Measurements from ENCODE around the gene SPATS2.
"Not testable (repeated sequence)": the region's sequence is repeated elsewhere in the genome, so short reads cannot be mapped to it uniquely, and the experiment has no call there.

The SPATS2 gene

DNA sequence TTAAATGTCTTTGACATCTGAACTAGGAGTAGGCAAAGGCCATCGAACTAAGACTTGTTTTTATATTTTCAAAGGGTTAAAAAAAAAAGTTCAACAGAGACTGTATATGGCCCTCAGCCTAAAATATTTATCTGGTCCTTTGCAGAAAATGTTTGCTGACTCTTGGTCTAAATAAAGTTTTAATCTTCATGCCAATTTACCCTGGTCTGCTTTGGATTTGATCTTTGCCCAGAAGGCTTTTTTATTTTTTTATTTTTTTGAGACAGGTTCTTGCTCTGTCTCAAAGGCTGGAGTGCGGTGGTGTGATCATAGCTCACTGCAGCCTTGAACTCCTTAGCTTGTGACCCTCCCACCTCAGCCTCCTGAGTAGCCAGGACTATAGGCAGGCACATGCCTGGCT is 47.1 kb downstream of the SPATS2 start:
- no peak for DNase-seq

DNA sequence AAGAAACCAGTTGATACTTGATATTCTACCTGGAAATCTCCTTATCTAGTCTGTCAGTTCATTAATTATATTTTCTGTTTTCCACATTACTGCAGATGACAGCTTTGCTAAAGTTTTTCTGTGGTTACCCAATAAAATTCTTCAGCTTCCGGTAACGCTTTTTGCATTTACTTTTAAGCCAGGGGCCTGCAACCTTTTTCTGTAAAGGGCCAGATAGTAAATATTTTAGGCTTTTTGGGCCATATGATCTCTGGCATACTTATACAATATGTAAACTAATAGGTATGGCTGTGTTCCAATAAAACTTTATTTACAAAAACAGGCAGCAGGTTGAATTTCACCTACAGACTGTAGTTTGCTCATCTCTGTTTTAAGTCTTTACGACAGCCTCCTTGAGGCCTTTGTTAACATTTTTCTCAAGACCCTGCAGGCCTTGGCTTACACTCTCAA is 48.3 kb downstream of the SPATS2 start:
- no peak for DNase-seq

DNA sequence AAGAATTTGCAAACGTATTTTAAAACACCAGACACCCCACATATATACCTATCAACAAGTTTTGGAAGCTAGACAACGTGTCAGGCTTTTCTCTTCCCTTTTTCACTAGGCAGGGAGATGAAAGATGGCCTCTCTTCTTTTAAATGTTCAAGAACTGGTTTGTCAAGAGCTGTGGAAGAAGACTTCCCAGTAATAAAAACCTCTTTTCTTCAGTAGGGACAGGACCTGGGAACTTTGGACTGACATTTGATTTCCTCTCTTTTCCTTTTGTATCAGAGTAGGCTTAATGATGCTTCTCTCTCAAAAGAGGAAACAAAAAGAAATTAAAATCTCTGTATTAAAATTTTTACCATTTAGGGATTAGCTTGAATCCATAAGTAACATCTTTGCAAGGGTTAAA is 49.6 kb downstream of the SPATS2 start:
- no peak for DNase-seq

DNA sequence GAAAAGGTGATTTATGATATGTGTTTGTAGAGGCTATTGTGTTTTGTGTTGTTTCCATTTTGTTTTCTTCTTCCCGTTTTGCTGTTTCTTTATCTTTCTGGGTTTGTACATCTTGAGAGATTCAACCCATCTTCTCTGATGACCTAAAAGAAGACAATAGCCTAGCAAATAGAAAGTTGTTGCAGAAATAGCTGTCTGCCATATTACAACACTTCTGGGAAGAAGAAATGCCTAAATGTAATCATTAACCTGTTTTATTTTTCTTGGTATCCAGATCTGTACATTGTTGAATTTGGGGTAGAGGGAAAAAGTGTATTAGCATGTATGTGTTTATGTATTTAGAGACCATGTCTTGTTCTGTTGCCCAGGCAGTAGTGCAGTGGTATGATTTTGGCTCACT is 50.3 kb downstream of the SPATS2 start:
- no peak for DNase-seq

DNA sequence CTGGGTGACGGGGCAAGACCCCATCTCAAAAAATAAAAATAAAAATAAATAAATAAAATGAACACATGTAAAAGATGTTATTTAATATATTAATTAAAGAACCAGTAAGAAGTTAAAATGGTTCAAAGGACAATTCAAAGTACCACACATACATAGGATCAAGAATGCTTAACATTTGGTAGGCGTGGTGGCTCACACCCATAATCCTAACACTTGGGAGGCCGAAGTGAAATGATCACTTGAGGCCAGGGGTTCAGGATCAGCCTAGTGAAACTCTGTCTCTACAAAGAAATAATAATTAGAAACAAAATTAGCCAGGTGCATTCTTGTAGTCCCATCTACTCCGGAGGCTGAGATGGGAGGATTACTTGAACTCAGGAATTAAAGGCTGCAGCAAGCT is 53.3 kb downstream of the SPATS2 start:
- no peak for DNase-seq

DNA sequence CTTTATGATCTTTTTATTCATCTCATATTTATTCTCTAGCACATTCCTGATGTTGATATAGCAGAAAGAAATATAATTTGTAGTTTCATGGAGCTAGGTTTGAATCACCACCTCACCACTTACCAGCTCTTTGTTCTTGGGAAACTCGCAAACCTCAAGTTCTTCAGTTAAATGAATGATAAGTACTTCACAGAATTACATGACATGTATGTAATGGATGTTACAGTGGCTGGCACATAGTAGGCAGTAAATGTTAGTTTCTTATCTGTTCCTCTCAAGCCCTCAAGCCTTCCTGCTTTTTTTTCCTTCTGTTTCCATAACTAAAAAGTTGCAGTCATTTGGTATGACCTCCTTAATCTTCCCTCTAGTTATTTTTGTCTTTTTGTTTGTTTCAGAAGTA is 54.9 kb downstream of the SPATS2 start:
- DNase-seq: no peak

DNA sequence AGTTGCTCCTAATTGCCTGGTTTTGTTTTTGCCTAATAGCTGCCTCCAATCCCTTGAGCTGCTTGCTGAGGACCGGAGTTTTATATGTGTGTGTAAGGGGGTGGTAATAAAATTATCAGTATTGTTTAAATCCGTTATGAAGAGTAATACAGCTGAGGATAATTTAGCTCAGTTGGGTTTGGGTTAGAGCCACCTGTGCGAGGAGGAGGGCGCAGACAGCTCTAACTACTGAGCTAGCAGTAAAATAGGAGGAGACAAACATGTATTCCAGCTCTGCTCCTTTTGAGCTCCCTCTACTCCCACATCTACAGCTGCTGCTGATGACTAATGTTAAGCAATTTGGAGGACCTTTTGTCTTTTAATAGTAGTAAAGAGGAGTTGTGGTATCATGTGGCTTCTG is 61.5 kb downstream of the SPATS2 start:
- DNase-seq: no peak

DNA sequence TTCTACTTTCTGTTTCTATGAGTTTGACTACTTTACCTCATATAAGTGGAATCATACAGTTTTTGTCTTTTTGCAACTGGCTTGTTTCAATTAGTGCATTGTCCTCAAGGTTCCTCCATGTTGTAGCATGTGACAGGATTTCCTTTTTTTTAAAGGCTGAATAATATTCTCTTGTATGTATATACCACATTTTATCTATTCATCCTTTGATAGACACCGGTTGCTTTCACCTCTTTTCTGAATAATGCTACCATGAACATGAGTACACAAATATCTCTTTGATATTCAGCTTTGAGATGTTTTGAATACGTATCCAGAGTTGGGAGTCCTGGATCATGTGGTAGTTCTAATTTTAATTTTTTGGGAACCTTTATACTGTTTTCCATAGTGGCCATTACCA is 65.4 kb downstream of the SPATS2 start:
- DNase-seq: no peak

DNA sequence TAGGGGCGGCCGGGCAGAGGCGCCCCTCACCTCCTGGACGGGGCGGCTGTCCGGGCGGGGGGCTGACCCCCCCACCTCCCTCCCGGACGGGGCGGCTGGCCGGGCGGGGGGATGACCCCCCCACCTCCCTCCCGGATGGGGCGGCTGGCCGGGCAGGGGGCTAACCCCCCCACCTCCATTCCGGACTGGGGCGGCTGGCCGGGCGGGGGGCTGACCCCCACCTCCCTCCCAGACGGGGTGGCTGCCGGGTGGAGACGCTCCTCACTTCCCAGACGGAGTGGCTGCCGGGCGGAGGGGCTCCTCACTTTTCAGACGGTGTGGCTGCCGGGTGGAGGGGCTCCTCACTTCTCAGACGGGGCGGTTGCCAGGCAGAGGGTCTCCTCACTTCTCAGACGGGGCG is 69.5 kb downstream of the SPATS2 start:
- not testable (repeated sequence) for DNase-seq

DNA sequence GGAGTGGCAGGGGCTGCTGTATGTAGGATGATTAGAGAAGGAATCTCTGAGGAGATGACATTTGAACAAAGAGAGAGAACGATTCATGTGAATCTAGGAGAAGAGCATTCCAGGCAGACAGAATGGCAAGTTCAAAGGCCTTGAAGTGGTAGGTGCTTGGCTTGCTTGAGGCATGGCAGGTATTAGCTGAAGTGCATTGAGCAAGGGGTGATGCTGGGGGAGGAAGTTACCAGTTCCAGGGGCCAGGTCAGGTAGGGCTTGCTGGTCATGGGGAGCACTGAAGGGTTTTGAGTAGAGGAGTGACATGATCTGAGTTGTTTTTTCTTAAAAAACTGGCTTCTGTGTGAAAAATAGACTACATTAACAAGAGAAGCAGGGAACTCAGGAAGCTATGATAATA is 71.8 kb downstream of the SPATS2 start:
- no peak for DNase-seq

DNA sequence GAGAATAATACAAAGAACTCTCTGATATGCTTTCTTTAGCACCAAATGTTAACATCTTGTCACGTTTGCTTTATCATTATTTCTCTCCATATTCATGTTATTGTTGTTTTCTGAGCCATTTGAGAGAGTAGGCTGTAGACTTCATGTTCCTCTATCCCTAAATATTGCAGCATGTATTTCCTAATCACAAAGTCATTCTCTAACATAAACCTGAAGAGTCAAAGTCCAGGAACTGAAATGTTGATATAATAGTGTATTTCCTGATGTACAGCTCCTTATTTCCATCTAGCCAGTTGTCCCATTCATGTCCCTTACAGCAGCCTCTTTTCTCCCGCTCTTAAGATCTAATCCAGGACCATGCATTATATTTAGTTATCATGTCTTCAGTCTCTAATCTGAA is 72.8 kb downstream of the SPATS2 start:
- DNase-seq: no peak

DNA sequence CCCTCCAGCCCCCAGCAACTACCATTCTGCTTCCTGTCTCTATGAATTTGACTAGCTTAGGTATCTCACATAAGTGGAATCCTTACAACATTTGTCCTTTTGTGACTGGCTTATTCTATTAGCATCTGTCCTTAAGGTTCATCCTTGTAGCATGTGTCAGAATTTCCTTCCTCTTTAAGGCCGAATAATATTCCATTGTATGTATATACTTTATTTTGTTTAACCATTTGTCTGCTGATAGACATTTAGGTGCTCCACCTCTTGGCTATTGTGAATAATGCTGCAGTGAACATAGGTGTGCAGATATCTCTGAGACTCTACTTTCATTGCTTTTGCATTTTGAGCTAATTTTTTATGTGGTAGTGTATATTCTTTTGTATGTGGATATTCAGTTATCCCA is 75.7 kb downstream of the SPATS2 start:
- no peak for DNase-seq

DNA sequence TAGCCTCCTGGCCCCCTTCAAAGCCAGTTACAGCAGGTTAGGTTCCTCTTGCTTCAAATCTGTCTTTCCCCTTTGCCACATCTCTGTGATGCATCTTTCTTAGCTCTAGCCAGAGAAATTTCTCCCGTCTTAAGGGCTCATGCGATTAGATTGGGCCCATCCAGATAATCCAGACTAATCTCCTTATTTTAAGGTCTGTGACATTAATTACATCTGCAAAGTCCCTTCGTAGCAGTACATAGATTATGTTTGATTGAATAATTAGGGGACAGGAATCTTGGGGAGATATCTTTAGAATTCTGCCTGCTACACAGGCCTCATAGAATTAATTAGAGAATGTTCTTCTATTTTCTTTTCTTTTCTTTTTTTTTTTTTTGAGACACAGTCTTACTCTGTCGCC is 79.3 kb downstream of the SPATS2 start:
- DNase-seq: no peak

DNA sequence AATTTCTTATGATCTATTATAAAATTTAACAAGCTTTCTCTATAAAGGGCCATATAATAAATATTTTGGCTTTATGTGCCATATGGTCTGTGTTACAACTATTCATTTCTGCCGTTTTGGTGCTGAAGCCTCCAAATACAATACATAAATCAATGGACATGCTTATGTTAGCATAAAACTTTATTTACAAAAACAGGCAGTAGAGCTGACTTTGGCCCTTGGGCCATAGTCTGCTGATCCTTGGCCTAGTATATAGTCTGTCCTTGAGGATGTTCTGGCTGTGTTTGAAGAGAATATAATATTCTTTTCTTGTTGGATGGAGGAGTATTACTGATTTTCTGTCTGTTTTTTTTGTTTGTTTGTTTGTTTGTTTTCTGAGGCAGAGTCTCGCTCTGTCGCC is 81.6 kb downstream of the SPATS2 start:
- DNase-seq: no peak

DNA sequence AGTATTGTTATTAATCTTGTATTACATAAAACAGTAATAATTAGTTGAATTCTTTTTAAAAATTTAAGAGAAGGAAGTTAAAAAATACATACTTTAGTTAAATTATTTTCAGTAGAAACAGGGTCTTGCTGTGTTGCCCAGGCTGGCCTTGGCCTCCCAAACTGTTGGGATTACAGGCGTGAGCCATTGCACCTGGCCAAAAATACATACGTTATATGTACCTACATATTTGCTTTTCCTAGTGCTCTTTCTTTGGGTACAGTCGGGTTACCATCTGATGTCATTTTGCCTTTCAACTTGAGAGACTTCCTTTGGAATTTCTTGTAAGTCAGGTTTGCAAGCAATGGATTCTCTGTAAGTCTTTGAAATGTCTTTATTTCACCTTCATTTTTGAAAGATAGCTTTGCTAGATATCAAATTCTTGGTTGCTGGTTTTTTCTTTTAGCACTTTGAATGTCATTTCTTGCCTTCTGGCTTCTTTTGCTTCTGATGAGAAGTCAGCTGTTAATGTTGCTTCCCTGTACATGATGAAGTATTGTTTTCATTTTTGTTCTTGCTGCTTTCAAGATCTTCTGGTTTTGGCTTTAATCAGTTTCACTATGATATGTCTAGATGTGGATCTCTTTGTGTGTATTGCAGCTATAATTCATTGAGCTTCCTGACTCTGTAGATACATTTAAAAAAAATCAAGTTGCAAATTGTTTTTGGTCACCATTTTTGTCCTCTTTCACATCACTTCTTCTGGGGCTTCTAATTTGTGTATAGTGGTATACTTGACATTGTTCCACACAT is 84.4 kb downstream of the SPATS2 start:
- DNase-seq: no peak

DNA sequence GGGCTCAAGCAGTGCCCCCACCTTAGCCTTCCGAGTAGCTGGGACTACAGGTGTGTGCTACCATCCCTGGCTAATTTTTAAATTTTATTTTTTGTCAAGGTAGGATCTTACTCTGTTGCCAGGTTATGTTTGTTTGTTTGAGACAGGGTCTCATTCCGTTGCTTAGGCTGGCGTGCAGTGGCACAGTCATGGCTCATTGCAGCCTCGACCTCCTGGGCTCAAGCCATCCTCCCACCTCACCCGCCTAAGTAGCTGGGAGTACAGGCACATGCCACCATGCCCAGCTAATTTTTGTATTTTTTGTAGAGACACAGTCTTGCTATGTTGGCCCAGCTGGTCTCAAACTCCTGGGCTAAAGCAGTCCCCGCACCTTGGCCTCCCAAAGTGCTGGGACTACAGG is 88.2 kb downstream of the SPATS2 start:
- DNase-seq: no peak

DNA sequence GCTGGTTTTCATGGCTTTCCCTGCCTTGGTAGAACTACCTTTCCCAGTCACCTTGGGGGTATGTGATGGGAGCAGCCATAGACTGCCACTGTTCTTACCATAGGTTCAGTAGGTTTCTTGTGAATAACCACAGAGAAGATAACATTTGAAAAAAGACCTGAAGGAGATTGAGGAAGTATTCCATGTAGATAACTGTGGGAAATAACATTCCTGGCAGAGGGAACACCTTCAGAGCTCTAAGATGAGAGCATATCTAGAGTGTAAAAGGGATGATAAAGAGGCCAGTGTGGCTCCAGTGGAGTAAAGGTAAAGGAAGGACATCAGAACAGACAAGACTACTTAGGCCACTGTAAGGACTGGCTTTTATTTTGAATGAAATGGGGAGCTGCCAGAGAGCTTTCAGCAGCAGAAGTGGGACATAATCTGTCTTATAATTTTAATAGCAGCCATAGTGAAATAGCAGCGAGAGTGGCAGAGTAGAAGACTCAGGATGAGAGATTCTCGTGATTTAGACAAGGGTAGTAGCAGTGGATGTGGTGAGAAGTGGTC is 88.9 kb downstream of the SPATS2 start:
- DNase-seq: no peak

DNA sequence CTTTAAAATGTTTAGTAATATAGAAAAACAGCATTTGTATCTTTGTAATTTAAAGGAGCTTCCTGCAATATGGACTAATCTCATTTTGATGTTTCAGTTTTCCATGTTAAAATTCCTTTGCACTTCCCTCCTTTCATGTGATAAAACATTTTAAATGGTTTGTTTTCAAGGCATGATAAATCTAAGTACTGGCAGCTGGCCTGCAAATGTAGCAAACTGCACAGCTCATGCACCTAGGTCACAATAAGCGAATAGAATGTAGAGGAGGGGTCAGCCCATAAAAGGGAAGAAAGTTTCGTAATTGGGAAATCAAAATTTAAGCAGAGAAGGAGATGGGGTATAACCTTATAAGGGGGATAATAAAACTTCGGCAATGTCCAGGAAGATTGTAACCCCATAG is 91.6 kb downstream of the SPATS2 start:
- DNase-seq: no peak

DNA sequence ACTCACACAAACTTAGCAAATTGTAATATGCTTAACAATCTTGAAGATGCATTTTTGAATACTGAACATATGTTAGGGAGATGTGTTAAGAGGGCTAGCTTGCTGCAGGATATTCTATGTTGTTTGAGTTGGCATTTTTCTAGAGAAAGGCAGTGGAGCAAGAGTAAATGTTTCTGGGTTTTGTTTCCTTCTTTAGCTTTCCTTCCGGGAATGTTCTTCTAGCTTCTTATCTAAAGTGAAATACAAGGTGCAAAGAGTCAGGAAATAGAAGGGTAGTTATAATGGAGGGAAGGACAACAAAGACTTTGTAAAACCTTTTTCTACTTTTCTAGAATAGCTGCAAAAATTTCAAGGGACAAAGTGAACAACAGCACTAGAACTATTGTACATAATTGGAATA is 94.0 kb downstream of the SPATS2 start:
- no peak for DNase-seq

DNA sequence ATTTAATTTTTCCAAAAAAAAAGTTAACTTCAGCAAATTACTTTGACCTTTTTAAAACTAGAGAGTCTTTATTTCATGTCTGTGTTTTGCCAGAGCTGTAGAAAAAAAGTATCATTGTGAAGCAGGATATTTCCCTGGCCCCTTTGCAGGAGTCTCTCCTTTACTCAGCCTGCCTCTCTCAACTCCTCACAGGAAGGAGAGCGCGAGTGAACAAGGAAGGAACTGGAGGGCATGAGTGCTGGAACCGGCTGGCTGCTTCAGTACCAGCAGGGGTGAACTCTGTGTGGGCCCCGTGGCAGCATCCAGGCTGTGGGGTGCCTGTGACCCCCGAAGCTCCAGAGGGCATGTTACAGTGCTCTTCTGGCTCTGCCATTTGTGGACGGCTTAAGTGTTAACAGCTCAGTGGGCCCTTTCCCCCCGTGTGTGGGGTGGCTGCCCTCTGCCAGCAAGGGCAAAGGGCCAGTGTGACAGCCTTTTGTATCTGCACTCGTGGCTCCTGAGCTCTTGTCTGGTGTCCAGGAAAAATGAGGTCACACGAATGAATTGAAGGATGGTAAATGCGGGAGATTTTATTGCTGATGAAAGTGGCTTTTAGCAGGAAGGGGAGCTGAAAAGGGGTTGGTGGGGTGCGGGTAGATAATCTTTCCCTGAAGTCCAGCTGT is 95.0 kb downstream of the SPATS2 start:
- no peak for DNase-seq

DNA sequence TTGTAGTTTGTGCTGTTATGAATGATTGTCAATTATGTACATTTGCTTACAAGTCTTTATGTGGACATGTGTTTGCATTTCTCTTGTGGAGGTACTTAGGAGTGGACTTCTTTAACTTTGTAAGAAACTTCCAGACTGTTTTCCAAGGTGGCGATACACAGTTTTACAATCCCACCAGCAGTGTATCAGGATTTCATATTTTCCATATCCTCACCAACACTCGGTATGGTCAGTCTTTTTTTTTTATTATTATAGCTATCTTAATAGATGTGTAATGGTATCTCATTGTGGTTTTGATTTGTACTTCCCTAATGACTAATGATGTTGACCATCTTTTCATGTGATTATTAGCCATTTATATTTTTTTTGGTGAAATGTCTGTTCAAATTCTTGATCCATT is 97.9 kb downstream of the SPATS2 start:
- no peak for DNase-seq

DNA sequence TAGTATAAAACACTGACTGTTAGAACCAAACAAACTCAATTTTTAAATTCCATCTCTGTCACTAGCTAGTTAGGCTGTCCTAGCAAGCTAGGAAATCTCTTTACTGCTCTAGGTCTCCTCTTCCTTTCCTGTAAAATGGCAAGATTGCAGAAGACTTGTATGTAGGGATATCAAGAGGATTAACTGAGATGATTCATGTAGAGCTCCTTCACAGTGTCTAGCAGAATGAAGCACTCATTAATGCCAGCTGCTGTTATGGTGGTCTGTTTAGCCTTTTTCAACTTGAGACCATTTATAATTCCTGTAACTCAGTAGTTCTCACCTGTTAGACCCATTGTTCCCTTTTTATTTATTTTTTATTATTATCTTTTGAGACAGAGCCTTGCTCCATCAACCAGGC is 103.7 kb downstream of the SPATS2 start:
- no peak for DNase-seq

DNA sequence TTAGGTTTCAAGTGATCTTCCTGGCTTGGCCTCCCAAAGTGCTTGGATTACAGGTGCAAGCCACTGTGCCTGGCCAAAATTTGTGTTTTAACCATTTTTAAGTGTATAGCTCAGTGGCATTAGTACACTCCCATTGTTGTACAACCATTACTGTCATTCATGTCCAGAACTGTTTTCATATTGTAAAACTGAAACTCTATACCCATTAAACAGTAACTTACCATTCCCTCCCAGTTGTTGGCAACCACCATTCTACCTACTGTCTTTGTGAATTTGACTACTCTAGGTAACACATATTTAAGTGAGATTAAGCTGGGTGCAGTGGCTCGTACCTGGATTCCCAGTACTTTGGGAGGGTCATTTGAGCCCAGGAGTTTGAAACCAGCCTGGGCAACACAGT is 104.3 kb downstream of the SPATS2 start:
- no peak for DNase-seq

DNA sequence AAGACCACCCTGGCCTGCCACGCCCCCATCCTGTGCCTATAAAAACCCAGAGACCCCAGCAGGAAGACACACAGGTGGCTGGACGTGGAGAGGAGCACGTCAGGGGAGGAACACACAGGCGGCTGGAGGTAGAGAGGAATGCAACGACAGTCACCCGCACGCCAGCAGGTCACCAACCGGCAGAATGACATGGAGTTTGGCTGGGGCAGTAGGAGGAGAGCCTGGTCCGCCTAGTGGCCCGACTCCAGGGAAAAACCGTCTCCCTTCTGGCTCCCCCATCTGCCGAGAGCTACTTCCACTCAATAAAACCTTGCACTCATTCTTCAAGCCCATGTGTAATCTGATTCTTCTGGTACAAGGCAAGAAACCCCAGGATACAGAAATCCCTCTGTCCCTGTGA is 108.8 kb downstream of the SPATS2 start:
- DNase-seq: no peak
